Prostate gland (tissue), 2 donors: Measurements from ENCODE around the gene MPHOSPH10.

Experiments used
- POLR2A ChIP-seq: fragments of 450-650 bp; IDR thresholded peaks from one replicate; pipeline ENCODE4 v1.6.1; 2016; ENCODE audit warnings: antibody characterized with exemption, mild to moderate bottlenecking
- TF ChIP-seq, protein P1 (sequence below), 4 experiments: fragments of 200-600 bp in 2 of 4; fragments of 450-650 bp in 2 of 4; sonication (generic) in 2 of 4; IDR thresholded peaks; 1 replicate in 3 of 4; 2 replicates in 1 of 4; pipeline ENCODE4 v1.5.1; 2016 to 2019; ENCODE audit warnings: antibody characterized with exemption in 4 of 4, mild to moderate bottlenecking in 2 of 4, moderate library complexity in 2 of 4

DNA sequence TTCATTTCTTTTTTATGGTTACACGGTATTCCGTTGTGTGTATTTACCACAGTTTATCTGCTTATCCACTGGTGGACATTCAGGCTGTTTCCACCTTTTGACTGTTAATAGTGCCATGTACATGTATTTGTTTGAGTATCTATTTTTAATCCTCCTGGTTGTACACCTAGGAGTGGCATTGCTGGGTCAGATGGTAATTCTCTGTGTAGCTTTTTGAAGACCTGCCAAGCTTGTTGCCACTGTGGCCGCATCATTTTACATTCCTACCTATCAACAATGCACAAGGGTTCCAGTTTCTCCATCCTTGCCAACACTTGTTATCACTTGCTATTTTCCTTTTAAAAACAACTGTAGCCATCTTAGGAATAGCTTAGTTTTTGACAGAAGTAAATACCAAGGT, 13.3 kb downstream of the MPHOSPH10 start:
- no peak for TF ChIP-seq POLR2A
- TF ChIP-seq, protein P1, sequence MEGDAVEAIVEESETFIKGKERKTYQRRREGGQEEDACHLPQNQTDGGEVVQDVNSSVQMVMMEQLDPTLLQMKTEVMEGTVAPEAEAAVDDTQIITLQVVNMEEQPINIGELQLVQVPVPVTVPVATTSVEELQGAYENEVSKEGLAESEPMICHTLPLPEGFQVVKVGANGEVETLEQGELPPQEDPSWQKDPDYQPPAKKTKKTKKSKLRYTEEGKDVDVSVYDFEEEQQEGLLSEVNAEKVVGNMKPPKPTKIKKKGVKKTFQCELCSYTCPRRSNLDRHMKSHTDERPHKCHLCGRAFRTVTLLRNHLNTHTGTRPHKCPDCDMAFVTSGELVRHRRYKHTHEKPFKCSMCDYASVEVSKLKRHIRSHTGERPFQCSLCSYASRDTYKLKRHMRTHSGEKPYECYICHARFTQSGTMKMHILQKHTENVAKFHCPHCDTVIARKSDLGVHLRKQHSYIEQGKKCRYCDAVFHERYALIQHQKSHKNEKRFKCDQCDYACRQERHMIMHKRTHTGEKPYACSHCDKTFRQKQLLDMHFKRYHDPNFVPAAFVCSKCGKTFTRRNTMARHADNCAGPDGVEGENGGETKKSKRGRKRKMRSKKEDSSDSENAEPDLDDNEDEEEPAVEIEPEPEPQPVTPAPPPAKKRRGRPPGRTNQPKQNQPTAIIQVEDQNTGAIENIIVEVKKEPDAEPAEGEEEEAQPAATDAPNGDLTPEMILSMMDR (IDR thresholded peaks at IDR 0.05) = no peak
